ENCODE data around the gene DEPP1.

DEPP1 gene

GRCh38 chr10:44965651-44966097 is 12.9 kb downstream of the DEPP1 start:
- no peak for DNase-seq

GRCh38 chr10:44965104-44965503 is 13.5 kb downstream of the DEPP1 start:
- no peak for DNase-seq

GRCh38 chr10:44963772-44964633 is 14.6 kb downstream of the DEPP1 start:
- no peak for DNase-seq

GRCh38 chr10:44962870-44963738 is 15.5 kb downstream of the DEPP1 start:
- no peak for DNase-seq

- no peak for DNase-seq
Measured at GRCh38 chr10:44961931-44962750, 16.5 kb downstream of the DEPP1 start.

GRCh38 chr10:44961230-44961571 is 17.4 kb downstream of the DEPP1 start:
- DNase-seq = no peak

- DNase-seq = no peak
Measured at GRCh38 chr10:44960482-44961229, 18.0 kb downstream of the DEPP1 start.

GRCh38 chr10:44960088-44960460 is 18.5 kb downstream of the DEPP1 start:
- DNase-seq = no peak

GRCh38 chr10:44959247-44960087 is 19.1 kb downstream of the DEPP1 start, which contains the start of gene RASSF4:
TSS of gene RASSF4 (plus strand) at chr10:44959802. CDS start at chr10:44970203, 10,401 bp downstream.
- peak; percentile 84 for DNase-seq

- DNase-seq = no peak
Measured at GRCh38 chr10:44958898-44959246, 19.7 kb downstream of the DEPP1 start.

GRCh38 chr10:44958196-44958897 is 20.3 kb downstream of the DEPP1 start:
- no peak for DNase-seq

GRCh38 chr10:44956717-44957706 is 21.6 kb downstream of the DEPP1 start:
- DNase-seq = no peak

- DNase-seq = no peak
Measured at GRCh38 chr10:44956226-44956625, 22.4 kb downstream of the DEPP1 start.

GRCh38 chr10:44955413-44956070 is 23.1 kb downstream of the DEPP1 start:
- no peak for DNase-seq

- DNase-seq = no peak
Measured at GRCh38 chr10:44954962-44955361, 23.6 kb downstream of the DEPP1 start.

GRCh38 chr10:44954042-44954441 is 24.6 kb downstream of the DEPP1 start:
- no peak for DNase-seq

GRCh38 chr10:44952779-44953231 is 25.8 kb downstream of the DEPP1 start:
- no peak for DNase-seq

GRCh38 chr10:44951576-44952226 is 26.9 kb downstream of the DEPP1 start:
- no peak for DNase-seq
